Choroid plexus epithelial cell (primary cell): ENCODE results near the gene POLN.

ENCODE experiments used
- DNase-seq: peaks from one replicate; pipeline ENCODE4 v3.0.0-alpha.2; 2010; ENCODE audit warnings: low read depth
- H3K4me3 ChIP-seq: 2 replicates; pipeline ENCODE4 v1.5.1; 2011; ENCODE audit warnings: low read depth, mild to moderate bottlenecking, control low read depth, low read length, moderate library complexity
- CTCF ChIP-seq: conservative IDR thresholded peaks from 2 replicates; pipeline ENCODE4 v1.5.1; 2011; ENCODE audit warnings: low read depth, mild to moderate bottlenecking, control low read depth, inconsistent platforms, low read length, moderate library complexity

Gene POLN

DNA sequence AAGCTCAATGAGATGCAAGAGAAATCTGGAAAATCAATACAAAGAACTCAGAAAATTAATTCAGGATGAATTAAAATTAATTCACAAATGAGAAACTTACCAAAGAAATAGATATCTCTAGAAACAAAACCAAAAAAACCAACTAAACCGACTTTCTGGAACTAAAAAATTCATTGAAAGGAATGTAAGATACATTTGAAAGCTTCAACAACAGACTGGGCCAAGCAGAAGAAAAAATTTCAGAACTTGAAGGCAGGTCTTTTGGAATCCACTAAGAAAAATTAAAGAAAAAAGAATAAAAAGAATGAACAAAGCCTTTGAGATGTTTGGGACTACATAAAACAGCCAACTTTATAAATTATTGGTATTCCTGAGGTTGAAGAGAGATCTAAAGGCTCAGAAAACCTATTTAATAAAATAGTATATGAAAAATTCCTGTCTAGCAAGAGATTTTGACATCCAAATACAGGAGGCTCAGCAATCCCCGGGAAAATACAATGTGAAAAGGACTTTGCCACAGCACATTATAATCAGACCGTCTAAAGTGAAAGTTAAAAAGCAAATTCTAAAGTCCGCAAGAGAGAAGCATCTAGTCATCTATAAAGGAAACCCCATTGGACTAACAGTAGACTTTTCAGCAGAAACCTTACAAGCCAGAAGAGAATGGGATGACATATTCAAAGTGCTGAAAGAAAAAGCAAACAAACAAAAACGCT is 138.6 kb downstream of the POLN start:
- TF ChIP-seq CTCF: no peak
- H3K4me3 ChIP-seq: no peak overlapping the region
- no peak for DNase-seq

DNA sequence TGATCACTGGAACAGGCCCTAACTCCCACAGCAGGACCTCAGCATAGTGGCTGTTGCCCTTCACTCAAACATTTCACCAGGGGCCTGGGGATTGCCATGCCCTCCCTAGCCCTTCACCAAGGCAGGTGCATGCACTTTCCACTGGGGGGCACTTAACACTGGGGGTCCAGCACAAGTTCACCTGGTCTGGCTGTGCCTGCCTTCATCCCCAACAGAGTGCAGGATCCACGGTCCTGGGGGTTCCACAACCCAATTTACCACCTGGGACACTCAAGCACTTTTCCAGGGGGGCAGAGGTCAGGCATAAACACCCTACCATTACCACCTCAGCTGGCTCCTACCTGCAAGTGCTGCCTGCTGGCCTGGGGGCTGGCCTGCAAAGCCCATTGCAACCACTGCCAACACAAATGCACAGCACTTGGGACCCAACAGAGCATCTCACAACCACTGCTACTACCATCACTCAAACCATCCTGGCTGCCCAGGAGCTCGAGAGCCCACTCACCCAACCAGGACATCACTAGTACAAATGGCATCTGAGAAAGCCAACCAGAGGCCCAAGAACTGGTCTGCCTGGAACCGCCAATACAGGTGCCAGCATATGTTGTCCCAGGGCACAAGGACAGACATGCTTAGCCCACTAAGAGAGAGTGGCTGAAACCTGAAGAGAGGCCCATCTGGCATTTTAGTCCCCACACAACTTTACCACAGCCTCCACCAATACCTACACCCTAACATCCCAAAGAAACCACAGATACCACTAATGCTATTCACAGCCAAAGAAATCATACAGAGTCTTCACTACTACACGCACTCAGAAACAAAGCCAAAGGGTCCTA is 139.7 kb downstream of the POLN start:
- no peak for DNase-seq
- H3K4me3 ChIP-seq: no peak overlapping the region
- no peak for TF ChIP-seq CTCF

DNA sequence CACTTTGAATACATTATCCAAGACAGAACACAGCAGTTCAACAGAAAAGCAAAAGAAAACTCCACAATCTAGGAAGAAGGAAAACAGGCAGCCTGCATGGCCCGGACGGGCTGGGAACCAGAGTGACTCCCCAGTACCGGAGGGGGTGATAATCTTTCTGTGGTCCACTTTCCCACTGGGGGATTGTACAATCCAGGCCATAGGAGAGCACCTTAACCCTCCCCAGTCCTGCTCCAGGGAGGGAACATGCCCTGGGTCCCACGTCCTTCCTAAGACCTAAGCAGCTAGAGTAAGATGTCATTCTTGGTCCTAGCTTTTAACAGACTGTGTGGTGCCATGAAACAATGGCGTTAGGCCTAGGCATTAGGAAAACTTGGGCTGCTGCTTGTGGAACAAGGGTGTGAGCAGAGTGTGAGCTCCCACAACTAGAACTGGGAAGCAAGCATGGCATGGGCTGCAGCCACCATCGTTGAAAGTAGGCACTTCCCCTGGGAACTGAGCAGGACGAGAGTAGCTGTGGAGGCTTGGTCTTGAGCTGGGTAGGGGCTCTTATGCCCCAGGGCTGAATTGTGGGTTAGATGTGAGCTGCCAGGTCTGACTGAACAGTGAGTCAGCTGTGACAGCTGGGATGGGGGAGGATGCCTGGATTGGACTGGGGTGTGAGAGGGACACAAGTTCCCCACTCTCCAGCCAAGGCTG is 140.4 kb downstream of the POLN start:
- no peak for TF ChIP-seq CTCF
- H3K4me3 ChIP-seq: no peak overlapping the region
- no peak for DNase-seq

- no peak for DNase-seq
- TF ChIP-seq CTCF: no peak
- H3K4me3 ChIP-seq: no peak overlapping the region
These were observed 145.8 kb downstream of the POLN start for GRCh38 chr4:2096073-2096609.

- no peak overlapping the region for H3K4me3 ChIP-seq
- no peak for DNase-seq
- no peak for TF ChIP-seq CTCF
These were observed 146.5 kb downstream of the POLN start for GRCh38 chr4:2095236-2096072.

DNA sequence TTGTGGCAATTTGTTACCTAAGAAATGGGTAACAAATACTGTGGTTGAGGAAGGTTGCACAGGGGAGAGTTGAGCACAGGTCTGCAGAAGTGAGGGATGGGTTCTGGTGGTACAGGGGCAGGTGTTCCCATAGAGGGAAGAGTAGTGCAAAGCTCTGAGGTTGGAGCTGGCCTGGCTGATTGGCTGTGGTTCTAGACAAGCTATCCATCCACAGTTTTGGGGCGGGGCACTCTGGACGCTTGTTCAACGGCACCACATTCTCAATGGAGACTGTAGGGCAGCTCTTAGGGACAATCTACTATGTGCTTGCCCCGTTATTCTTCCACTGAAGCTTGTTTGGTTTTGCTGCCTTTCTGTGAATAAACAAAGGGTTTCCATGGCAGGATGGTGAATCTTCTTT is 147.4 kb downstream of the POLN start:
- no peak for TF ChIP-seq CTCF
- DNase-seq: no peak
- H3K4me3 ChIP-seq: no peak overlapping the region
